GM03348 (cell line): ENCODE data around the gene FKBP1B.
"Not testable (repeated sequence)": the region's sequence is repeated elsewhere in the genome, so short reads cannot be mapped to it uniquely, and the experiment has no call there.

Source experiments
- DNase-seq: peaks from one replicate; pipeline ENCODE4 v3.0.0; 2012; ENCODE audit warnings: low spot score

FKBP1B gene

DNA sequence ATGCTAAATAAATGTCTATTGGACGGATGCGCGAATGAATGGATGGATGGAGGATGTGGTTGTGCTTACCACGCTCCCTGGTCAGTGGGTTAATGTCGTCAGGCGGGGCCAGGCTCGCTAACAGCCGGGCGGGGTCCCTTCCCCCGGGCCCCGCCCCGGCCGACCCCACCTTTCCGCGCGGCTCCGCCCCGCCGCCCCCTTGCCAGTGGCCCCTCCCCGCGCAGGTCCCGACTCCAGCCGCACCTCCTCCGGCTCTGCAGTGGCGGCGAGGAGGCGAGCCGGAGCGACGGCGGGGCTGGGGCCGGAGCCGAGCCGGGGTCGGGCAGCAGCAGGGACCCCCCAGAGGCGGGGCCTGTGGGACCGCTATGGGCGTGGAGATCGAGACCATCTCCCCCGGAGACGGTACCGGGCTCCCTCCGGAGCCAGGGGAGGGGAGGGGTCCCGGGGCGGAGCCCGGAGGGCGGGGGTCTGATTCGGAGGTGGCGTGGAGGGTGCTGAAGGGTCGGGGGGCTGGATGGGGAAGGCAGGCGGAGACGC, at the start of gene FKBP1B:
TSS of gene FKBP1B (plus strand) at position 257 of the 537 bp plus-strand sequence. CDS start at position 366, 109 bp downstream.
- peak; percentile 84 for DNase-seq

DNA sequence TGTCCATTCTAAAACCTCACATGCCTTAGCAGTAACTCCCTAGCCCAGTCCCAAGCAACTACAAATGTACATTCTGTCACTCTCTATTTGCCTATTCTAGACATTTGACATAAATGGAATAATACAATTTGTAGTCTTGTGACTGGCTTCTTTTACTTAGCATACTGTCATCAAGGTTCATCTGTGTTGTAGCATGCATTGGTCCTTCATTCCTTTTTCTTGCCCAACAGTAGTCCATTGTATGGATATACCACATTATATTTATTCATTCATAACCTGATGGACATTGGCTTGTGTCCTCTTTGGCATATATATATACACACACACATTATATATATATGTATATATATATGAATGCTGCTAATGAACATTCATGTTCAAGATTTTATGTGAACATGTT, 41.8 kb upstream of the FKBP1B start:
- no peak for DNase-seq

DNA sequence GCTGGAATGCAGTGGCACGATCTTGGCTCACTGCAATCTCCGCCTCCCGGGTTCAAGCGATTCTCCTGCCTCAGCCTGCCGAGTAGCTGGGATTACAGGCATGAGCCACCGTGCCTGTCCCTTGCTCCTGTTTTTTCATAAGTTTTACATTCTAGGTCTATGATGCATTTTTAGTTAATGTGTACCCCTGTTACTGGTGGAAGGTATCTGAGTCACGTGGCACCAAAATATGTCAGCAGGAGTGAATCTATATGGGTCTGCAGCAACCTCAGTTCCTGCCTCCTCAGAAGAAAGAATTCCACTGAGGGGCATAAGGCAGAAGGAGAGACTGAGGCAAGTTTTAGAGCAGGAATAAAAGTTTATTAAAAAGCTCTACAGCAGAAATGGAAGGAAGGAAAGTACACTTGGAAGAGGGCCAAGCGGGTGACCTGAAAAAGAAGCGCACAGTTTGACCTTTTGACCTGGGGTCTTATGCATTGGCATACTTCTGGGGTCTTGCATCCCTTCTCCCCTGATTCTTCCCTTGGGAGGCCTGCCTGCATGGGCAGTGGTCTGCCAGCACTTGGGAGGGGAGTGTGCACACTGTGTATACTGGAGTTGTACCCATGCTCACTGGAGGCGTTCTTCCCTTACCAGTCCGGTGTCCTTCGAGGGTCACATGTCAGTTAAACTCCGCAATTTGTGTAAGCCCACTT, 40.7 kb upstream of the FKBP1B start:
- no peak for DNase-seq

DNA sequence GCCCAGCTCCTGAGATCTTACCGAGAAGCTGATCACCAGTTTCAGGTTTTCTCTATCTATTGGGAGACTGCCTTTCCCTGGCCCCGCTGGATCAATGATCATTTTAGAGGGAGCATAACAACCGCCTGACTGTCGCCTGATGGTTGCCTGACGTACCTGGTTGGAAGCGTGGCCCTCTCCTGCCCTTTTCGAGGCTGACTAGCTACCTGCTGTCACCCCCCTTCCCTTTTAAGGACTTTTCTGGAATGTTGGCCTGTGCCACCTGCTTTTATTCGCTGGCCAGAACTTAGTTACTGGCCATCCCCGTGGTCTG, 40.2 kb upstream of the FKBP1B start:
- DNase-seq, result no peak

GRCh38 chr2:24009680-24010476, 39.7 kb upstream of the FKBP1B start, which contains the start of gene MFSD2B:
TSS of gene MFSD2B (plus strand) at chr2:24010085. CDS start at chr2:24010097, 12 bp downstream.
- peak; percentile 71 for DNase-seq

DNA sequence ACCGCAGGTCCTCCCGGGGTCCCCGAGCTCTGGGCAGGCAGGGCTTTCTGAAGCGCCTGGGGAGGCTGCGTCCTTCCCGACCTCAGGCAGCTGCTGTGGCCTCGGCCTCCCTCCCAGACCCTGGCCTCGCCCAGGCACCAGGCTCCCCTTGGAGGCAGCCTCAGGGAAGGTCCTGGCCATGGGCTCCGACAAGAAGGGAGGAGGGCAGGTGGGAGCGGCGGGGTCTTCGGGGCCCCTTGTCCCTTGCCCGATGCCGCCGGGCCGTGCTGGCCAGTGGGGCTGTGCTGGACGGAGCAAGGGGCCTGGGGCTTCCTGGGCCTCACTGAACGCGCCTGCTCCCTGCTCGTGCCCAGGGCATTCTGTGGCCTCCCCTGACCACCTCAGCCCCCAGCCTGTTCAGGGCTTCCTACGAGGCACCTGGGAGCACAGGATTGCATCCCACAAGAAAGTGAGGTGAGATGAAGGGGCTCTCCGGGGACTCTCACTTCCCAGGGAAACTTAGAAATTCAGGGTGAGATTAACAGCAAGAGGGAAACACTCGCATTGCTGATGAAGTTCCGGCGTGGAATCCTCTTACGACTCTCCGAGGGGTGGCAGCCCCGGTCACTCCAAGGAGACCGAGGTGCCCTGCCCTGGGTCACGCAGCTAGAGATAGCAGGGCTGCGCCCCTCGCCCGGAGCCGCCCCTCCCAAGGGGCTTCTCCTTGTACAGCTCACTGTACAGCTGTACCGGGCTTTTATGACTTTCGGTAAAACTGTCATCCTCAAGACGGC, 38.9 kb upstream of the FKBP1B start:
- no peak for DNase-seq

GRCh38 chr2:24011250-24012104, 38.1 kb upstream of the FKBP1B start:
- no peak for DNase-seq

- DNase-seq, result no peak
Observed at GRCh38 chr2:24012521-24013188, 36.9 kb upstream of the FKBP1B start.

DNA sequence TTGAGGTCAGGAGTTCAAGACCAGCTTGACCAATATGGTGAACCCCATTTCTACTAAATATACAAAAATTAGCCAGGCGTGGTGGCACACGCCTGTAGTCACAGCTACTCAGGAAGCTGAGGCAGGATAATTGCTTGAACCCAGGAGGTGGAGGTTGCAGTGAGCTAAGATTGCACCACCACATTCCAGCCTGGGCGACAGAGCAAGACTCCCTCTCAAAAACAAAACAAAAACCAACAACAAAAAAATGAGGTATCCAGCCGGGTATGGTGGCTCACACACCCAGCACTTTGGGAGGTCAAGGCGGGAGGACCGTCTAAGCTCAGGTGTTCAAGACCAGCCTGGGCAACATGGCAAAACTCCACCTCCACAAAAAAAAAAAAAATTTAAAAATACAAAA, 34.6 kb upstream of the FKBP1B start:
- not testable (repeated sequence) for DNase-seq

- DNase-seq, result peak; percentile 68
Observed at GRCh38 chr2:24015562-24016375, 33.8 kb upstream of the FKBP1B start.

- no peak for DNase-seq
Observed at GRCh38 chr2:24016376-24016761, 33.2 kb upstream of the FKBP1B start.

DNA sequence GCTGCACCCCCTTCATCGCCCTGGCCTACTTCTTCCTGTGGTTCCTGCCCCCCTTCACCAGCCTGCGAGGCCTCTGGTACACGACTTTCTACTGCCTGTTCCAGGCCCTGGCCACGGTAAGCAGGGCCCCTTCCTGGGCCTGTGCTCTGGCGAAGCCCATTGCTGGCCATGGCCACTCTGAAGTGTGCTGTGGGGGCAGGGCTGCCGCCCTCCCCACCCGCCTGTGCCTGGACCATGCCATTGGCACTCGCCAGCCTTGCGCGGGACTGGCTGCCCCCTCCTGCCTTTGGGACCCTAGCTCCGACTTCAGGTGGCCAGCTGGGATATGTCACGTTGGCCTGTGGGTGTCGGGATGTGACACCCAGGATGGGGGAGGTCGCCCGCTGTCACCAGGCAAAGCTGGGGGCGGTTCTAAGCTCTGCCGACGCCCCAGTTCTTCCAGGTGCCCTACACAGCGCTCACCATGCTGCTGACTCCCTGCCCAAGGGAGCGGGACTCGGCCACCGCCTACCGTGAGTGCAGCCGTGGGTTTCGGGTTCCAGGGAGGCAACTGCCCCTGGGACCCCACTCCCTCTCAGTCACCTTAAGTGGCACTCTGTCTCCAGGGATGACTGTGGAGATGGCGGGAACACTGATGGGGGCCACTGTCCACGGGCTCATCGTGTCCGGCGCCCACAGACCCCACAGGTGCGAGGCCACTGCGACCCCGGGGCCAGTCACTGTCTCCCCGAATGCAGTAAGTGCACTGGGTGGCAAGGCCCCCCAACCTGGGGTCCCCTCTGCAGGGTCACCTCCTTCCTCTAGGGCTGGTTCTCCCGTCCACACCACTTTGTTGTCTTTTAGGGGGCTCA, 32.5 kb upstream of the FKBP1B start:
- DNase-seq, result no peak

- DNase-seq, result no peak
Observed at GRCh38 chr2:24017711-24018110, 31.8 kb upstream of the FKBP1B start.

GRCh38 chr2:24018241-24018640, 31.3 kb upstream of the FKBP1B start:
- no peak for DNase-seq

GRCh38 chr2:24019729-24020128, 29.8 kb upstream of the FKBP1B start:
- no peak for DNase-seq

- DNase-seq, result no peak
Observed at GRCh38 chr2:24020244-24020643, 29.3 kb upstream of the FKBP1B start.

DNA sequence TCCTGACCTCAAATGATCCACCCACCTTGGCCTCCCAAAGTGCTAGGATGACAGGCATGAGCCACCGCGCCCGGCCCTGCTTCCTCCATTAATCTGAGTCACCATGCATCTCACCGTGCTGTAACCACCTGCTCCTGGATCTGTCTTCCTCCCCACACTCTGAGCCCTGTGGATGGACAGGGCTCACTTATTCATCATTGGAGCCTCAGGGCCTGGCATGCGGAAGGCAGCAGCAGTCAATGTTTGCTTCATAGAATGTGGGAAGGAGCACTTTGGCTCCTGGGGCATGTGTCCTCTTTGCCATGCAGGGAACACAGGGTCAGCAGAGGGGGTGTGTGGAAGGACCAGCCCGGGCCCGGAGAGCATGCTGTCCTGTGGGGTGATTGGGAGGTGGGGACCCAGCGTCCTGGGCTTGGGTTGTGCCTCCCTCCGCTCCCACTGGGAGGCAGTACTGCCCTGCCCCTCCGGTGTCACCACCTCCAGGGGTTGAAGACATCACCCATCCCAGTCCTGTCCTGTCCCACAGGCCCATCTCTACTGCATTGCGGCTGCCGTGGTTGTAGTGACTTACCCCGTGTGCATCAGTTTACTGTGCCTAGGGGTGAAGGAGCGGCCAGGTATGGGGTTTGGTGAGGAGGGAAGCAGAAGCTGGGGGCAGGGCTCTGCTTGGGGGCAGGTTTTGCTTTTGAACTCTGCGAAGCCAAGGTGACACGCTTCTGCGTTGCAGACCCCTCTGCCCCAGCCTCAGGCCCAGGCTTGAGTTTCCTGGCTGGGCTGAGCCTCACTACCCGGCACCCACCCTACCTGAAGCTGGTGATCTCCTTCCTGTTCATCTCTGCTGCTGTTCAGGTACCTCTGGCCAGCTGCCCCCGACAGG, 28.2 kb upstream of the FKBP1B start:
- DNase-seq, result peak; percentile 27

- no peak for DNase-seq
Observed at GRCh38 chr2:24022324-24022974, 27.1 kb upstream of the FKBP1B start.
